Thyroid gland (tissue), 4 donors: ENCODE data around the gene TM4SF1. TPM values are rescaled to one million over a fixed set of nuclear protein-coding genes. Genes with fewer than 3 reads are reported as not detected.

Source experiments
- DNase-seq, 2 donors: peaks; one replicate each; pipeline ENCODE4 v3.0.0-alpha.2; 2019
- H3K27ac ChIP-seq, 3 donors: fragments of 200-600 bp; sonication (generic); 1 replicate in 2 of 3; 2 replicates in 1 of 3; pipeline ENCODE4 v1.5.1; 2016 to 2019; ENCODE audit warnings: mild to moderate bottlenecking in 1 of 3, moderate library complexity in 1 of 3
- H3K27me3 ChIP-seq: fragments of 200-600 bp; sonication (generic); one replicate; pipeline ENCODE4 v1.5.1; 2019
- H3K36me3 ChIP-seq, 2 donors: fragments of 200-600 bp; sonication (generic); one replicate each; pipeline ENCODE4 v1.5.1; 2016 to 2019
- H3K4me1 ChIP-seq, 2 donors: fragments of 200-600 bp; sonication (generic); one replicate each; pipeline ENCODE4 v1.5.1; 2017 to 2019
- H3K4me3 ChIP-seq, 3 donors: fragments of 200-600 bp; sonication (generic); replicated peaks in 1 of 3; 1 replicate in 2 of 3; 2 replicates in 1 of 3; pipeline ENCODE4 v1.5.1; 2016; ENCODE audit warnings: mild to moderate bottlenecking in 1 of 3
- H3K9me3 ChIP-seq: fragments of 200-600 bp; sonication (generic); one replicate; pipeline ENCODE4 v1.5.1; 2017
- POLR2A ChIP-seq, 2 donors: fragments of 450-650 bp; IDR thresholded peaks; one replicate each; pipeline ENCODE4 v1.6.1; 2017; ENCODE audit warnings: antibody characterized with exemption in 2 of 2, mild to moderate bottlenecking in 2 of 2, moderate library complexity in 1 of 2
- WGBS, 2 donors: methylation state at CpG; one replicate each; pipeline ENCODE4 v1.1.5; 2017; 5-methylcytosine and 5-hydroxymethylcytosine counted together
- intact Hi-C: fragments of 100-400 bp; cut with DNase I; formaldehyde crosslinking; loops from one replicate; pipeline ENCODE4 v1.15.1; 2023
- total RNA-seq, 4 donors: library from RNA; depleted of rRNA; stranded (reverse); fragments of >200 nt; gene quantifications; one replicate each; pipeline ENCODE4 v1.2.3, GENCODE V29; 2016
- TF ChIP-seq, protein P1 (sequence below), 6 experiments: fragments of 200-600 bp in 3 of 6; fragments of 450-650 bp in 3 of 6; sonication (generic) in 3 of 6; IDR thresholded peaks; one replicate each; pipeline ENCODE4 v1.5.1; 2016 to 2019; ENCODE audit warnings: antibody characterized with exemption in 6 of 6, mild to moderate bottlenecking in 2 of 6, inconsistent platforms in 1 of 6, moderate library complexity in 1 of 6

The TM4SF1 gene
- total RNA-seq, 4 donors from 2014 or later, result 32.4 to 244 (median 79.3) TPM

DNA sequence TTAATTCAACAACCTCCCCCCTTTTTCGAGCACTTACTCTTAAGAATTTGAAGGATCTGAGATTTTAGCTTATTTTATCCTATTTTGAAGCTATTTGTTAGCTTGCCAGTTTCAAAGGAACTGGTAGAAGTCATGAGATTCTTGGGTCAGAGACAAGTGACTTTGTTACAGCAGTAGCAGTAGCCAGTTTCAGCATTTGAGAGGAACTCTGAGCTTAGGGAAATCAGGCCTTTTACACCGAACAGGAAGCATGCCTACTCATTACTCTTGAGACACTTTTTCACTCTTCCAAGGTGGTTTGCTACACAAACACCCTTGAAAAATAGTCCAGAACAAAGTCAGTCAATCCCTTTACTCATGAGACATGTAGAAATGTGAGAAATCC, 24.5 kb upstream of the TM4SF1 start:
- no peak for DNase-seq
- intact Hi-C loops, result no loop called here
- TF ChIP-seq POLR2A (IDR thresholded peaks at IDR 0.05), result no peak
- TF ChIP-seq, protein P1, sequence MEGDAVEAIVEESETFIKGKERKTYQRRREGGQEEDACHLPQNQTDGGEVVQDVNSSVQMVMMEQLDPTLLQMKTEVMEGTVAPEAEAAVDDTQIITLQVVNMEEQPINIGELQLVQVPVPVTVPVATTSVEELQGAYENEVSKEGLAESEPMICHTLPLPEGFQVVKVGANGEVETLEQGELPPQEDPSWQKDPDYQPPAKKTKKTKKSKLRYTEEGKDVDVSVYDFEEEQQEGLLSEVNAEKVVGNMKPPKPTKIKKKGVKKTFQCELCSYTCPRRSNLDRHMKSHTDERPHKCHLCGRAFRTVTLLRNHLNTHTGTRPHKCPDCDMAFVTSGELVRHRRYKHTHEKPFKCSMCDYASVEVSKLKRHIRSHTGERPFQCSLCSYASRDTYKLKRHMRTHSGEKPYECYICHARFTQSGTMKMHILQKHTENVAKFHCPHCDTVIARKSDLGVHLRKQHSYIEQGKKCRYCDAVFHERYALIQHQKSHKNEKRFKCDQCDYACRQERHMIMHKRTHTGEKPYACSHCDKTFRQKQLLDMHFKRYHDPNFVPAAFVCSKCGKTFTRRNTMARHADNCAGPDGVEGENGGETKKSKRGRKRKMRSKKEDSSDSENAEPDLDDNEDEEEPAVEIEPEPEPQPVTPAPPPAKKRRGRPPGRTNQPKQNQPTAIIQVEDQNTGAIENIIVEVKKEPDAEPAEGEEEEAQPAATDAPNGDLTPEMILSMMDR (IDR thresholded peaks at IDR 0.05), result no peak
- no peaks in the 10 kb centered on the region for H3K9me3 ChIP-seq
- H3K36me3 ChIP-seq, result no peaks in the 10 kb centered on the region
- peaks cover 6 to 12% of the 10 kb centered on the region in 2 donors for H3K4me1 ChIP-seq
- no peak overlapping the region for H3K4me3 ChIP-seq
- H3K27me3 ChIP-seq, result no peaks in the 10 kb centered on the region
- peak overlapping the region; percentile 49 to 82 (median 58) for H3K27ac ChIP-seq
- 49 to 53% methylated on average over 2 of the region's 2 CpGs for WGBS, 2 donors

DNA sequence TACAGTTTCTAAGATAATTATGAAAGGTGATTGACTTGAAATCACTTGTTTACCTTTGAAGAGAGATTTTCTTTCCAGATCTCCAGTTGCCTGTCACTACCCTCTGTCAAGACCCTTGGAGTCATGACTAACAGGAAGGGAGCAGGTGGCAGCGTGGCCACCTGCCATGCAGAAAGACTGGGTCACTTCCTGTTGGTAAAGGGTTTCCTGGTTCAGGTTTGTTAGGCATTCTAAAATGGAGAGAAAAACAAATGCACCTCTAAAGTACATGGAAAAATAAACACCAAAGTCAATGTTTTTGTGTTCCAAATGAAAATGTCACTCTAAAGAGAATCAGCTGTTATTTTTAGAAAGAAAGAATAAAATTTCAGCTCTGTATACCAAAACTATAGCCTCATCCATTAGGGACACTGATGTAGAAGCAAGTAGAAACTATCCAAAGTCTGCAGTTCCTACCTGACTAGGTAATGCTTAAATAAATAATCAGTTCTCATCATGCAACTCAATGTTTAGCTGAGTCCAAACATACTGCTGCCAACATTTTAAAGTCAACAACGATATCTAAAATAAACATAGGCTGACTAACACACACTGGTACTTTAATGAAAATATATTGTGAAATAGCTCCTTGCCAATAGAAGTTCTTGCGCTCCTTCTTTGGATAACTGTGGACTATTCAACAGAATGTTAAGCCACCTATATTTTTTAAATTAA, 23.9 kb upstream of the TM4SF1 start:
- H3K4me1 ChIP-seq, result peaks cover 7 to 12% of the 10 kb centered on the region in 2 donors
- intact Hi-C loops, result no loop called here
- no peak for DNase-seq
- H3K4me3 ChIP-seq, result no peak overlapping the region
- TF ChIP-seq POLR2A (IDR thresholded peaks at IDR 0.05), result no peak
- TF ChIP-seq, protein P1 (IDR thresholded peaks at IDR 0.05), result no peak
- H3K27me3 ChIP-seq, result no peaks in the 10 kb centered on the region
- 47 to 61% methylated on average over 3 of the region's 3 CpGs for WGBS, 2 donors
- H3K27ac ChIP-seq, result peak overlapping the region; percentile 49 to 82 (median 71)
- H3K9me3 ChIP-seq, result no peaks in the 10 kb centered on the region
- H3K36me3 ChIP-seq, result no peaks in the 10 kb centered on the region

DNA sequence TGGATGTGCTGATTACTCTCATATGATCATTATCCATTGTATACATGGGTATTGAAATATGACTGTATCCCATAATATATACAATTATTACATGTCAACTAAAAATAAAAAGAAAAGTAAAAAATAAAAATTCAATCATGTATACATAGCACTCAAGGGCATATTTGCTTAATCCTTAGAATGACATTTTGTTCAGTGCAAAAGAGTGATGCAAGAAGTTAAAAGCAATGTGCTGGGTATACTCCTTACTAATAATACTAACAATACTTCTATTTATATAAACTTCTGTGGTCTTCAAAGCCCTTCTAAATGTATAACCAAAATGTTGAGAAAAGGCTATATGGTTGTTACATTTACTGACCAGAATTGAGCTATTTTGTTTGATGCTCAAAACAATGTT, 23.2 kb upstream of the TM4SF1 start:
- Histone ChIP-seq H3K4me1 (peaks cover 14 to 19% of the 10 kb centered on the region in 2 donors), H3K27ac (peak overlapping the region; percentile 35 to 82 (median 71)), H3K36me3 (no peaks in the 10 kb centered on the region), H3K9me3 (no peaks in the 10 kb centered on the region), H3K4me3 (no peak overlapping the region), H3K27me3 (no peaks in the 10 kb centered on the region)
- DNase-seq, result no peak
- intact Hi-C loops, result no loop called here
- TF ChIP-seq, protein P1 (IDR thresholded peaks at IDR 0.05), result no peak
- TF ChIP-seq POLR2A (IDR thresholded peaks at IDR 0.05), result no peak

DNA sequence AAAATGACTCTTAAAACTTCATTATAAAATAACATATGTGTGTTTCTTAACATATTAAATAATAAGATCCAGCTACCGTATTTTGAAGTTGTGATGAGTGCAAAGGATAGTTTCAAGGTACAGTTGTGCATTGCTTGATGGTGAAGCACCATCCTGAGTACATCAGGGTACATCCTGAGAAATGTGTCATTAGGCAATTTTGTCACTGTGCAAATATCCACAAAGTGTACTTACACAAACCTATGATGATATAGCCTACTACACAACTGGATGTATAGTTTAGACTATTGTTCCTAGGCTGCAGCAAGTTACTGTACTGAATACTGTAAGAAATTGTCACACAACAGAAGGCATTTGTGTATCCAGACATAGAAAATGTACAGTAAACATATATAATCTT, 20.8 kb upstream of the TM4SF1 start:
- Histone ChIP-seq H3K4me3 (no peak overlapping the region), H3K4me1 (peaks cover 27 to 30% of the 10 kb centered on the region in 2 donors), H3K27ac (no peak overlapping the region), H3K27me3 (no peaks in the 10 kb centered on the region), H3K9me3 (no peaks in the 10 kb centered on the region), H3K36me3 (no peaks in the 10 kb centered on the region)
- no peak for DNase-seq
- intact Hi-C loops, result loop anchor here (5.0 kb wide), 1 partner anchor 79 kb away; no protein-coding TSS in a partner anchor
- TF ChIP-seq, protein P1 (IDR thresholded peaks at IDR 0.05), result no peak
- no peak for TF ChIP-seq POLR2A (IDR thresholded peaks at IDR 0.05)
- 92 to 98% methylated on average over 1 of the region's 1 CpG for WGBS, 2 donors

DNA sequence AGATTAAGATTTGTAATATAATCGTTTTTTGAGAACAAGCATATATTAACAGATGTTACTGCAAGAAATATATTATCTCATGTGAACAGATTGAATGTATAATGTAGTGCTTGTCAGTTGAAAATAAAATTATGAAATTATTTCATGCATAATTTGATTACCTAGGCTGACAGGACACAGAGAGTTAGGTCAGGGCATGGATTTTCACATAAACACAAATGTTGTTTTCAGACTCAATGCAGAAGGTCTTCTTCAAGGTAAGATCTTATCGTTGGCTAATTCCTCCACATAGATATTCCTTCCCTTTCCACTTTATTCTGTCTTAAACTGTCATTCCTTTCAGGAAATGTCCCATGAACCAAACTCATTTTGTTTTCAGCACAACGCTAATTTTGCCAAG, 20.1 kb upstream of the TM4SF1 start:
- no peaks in the 10 kb centered on the region for H3K27me3 ChIP-seq
- H3K4me3 ChIP-seq, result no peak overlapping the region
- DNase-seq, result no peak
- no peaks in the 10 kb centered on the region for H3K36me3 ChIP-seq
- peaks cover 27 to 30% of the 10 kb centered on the region in 2 donors for H3K4me1 ChIP-seq
- TF ChIP-seq, protein P1 (IDR thresholded peaks at IDR 0.05), result no peak
- no peak for TF ChIP-seq POLR2A (IDR thresholded peaks at IDR 0.05)
- H3K27ac ChIP-seq, result no peak overlapping the region
- WGBS, 2 donors, result 77 to 79% methylated on average over 3 of the region's 3 CpGs
- intact Hi-C loops, result loop anchor here (5.0 kb wide), 1 partner anchor 80 kb away; no protein-coding TSS in a partner anchor
- H3K9me3 ChIP-seq, result no peaks in the 10 kb centered on the region
